ENCODE measurements around the gene ADNP2.

DNA sequence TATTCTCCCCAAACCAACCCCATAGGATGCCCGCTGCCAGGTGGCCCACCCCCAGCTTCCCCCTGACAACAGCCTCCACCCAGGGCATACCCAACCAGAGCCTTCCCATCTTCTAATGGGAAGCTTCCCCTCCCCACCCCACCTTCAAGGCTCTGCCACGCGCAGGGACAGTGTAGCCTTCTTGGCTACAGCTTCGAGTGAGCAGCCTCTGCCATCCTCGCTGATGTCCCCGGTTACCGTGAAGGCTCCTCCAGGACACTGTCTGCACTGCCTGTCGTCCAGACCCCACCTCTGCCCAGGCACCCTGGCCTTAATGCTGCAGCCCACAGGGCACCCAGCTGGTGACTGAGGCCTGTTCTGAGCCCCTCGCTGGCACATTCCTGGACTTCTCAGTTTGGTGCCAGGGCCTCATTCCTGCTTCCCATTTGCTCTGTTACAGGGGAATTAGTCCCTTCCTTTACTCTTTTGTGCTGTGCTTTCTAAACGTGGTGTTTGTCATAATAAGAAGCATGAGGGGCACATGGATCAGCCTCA, 13.0 kb upstream of the ADNP2 start:
- TF ChIP-seq ZNF791 (tag by site-specific recombination; IDR thresholded peaks at IDR 0.05) (no peak), RBAK (tag by site-specific recombination; IDR thresholded peaks at IDR 0.05) (no peak), ZNF785 (tag by site-specific recombination; IDR thresholded peaks at IDR 0.05) (no peak), ZNF221 (tag by site-specific recombination; IDR thresholded peaks at IDR 0.05; ENCODE audit: borderline replicate concordance) (no peak), HOXA7 (CRISPR knock-in tag; IDR thresholded peaks at IDR 0.05; ENCODE audit: borderline replicate concordance) (no peak), ZNF223 (tag by site-specific recombination; IDR thresholded peaks at IDR 0.05) (no peak), ZNF768 (tag by site-specific recombination; IDR thresholded peaks at IDR 0.05) (no peak), ZNF175 (tag by site-specific recombination; IDR thresholded peaks at IDR 0.05) (no peak), KLF1 (tag by site-specific recombination; IDR thresholded peaks at IDR 0.05) (no peak), ZSCAN23 (tag by site-specific recombination; IDR thresholded peaks at IDR 0.05) (no peak), ZNF426 (tag by site-specific recombination; IDR thresholded peaks at IDR 0.05) (no peak), ZBTB8A (tag by site-specific recombination; IDR thresholded peaks at IDR 0.05) (no peak)
- TF ChIP-seq, protein P1, sequence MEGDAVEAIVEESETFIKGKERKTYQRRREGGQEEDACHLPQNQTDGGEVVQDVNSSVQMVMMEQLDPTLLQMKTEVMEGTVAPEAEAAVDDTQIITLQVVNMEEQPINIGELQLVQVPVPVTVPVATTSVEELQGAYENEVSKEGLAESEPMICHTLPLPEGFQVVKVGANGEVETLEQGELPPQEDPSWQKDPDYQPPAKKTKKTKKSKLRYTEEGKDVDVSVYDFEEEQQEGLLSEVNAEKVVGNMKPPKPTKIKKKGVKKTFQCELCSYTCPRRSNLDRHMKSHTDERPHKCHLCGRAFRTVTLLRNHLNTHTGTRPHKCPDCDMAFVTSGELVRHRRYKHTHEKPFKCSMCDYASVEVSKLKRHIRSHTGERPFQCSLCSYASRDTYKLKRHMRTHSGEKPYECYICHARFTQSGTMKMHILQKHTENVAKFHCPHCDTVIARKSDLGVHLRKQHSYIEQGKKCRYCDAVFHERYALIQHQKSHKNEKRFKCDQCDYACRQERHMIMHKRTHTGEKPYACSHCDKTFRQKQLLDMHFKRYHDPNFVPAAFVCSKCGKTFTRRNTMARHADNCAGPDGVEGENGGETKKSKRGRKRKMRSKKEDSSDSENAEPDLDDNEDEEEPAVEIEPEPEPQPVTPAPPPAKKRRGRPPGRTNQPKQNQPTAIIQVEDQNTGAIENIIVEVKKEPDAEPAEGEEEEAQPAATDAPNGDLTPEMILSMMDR (tag by site-specific recombination; IDR thresholded peaks at IDR 0.05): no peak
- TF ChIP-seq, protein P2, sequence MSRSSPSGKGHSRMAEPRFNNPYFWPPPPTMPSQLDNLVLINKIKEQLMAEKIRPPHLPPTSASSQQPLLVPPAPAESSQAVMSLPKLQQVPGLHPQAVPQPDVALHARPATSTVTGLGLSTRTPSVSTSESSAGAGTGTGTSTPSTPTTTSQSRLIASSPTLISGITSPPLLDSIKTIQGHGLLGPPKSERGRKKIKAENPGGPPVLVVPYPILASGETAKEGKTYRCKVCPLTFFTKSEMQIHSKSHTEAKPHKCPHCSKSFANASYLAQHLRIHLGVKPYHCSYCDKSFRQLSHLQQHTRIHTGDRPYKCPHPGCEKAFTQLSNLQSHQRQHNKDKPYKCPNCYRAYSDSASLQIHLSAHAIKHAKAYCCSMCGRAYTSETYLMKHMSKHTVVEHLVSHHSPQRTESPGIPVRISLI (tag by site-specific recombination; IDR thresholded peaks at IDR 0.05): no peak

Data from HEK293 (cell line).